ENCODE data around the gene IRF4.

DNA sequence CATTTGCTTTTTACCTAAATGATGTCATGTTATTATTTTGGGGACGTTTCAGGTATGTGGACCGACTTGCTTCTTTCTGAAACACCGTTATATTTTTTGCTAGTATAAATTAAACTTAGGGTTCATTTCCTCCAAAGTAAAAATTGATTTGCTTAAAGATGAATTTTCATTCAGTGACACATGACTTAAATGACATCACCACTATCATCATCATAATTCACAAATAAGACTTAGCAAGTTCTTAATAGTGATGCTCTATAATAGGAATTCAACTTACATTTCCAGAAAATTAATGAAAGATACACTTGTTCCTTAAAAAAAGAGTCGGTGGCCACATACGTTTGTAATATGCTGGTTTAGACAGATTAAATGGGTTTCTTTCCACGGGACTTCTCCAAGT, 9.3 kb downstream of the IRF4 start:
- TF ChIP-seq CTCF (IDR thresholded peaks at IDR 0.05) (no peak), POLR2A (IDR thresholded peaks at IDR 0.05) (no peak)

Measured in breast epithelium (tissue), 3 donors.